GM19372 (cell line): Measurements from ENCODE around the gene AAMDC.
"Not testable (repeated sequence)": the region's sequence is repeated elsewhere in the genome, so short reads cannot be mapped to it uniquely, and the experiment has no call there.

Experiments
- ATAC-seq: cut with Tn5 transposase; IDR thresholded peaks from one replicate; pipeline ENCODE4 v1.9.1; 2021; ENCODE audit warnings: mild to moderate bottlenecking, low read depth, moderate library complexity; ENCODE audit not compliant: unreplicated experiment

Gene AAMDC

DNA sequence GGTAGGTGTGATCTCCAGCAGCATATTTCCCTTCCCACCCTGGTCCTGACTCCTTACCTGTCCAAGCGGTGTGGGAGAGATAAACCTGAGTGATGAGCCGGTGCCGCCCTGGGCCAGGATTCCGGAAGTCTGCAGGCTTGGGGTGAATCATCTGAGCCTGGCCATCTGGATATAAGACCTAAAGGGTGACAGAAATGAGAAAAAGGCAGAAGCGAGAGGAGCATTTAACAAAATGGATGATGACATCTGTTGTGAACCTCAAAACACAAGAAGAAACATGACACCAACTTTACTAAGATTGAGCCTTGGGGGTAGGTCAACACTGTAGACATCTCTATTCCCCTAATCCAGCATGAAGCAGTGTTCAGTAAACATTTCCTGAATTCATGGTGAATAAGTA is 62.8 kb downstream of the AAMDC start:
- ATAC-seq, result no peak

- no peak for ATAC-seq
Observed at GRCh38 chr11:77884186-77884828, 63.4 kb downstream of the AAMDC start.

DNA sequence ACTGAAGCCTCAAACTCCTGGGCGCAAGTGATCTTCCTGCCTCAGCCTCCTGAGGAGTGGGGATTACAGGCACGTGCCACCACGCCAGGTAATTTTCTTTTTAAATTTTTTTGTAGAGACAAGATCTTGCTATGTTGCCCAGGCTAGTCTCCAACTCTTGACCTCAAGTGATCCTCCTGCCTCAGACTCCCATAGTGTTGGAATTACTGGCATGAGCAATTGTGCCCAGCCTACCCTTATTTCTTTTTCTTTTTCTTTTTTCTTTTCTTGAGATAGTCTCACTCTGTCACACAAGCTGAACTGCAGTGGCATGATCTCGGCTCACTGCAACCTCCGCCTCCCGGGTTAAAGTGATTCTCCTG is 63.9 kb downstream of the AAMDC start:
- ATAC-seq, result no peak

DNA sequence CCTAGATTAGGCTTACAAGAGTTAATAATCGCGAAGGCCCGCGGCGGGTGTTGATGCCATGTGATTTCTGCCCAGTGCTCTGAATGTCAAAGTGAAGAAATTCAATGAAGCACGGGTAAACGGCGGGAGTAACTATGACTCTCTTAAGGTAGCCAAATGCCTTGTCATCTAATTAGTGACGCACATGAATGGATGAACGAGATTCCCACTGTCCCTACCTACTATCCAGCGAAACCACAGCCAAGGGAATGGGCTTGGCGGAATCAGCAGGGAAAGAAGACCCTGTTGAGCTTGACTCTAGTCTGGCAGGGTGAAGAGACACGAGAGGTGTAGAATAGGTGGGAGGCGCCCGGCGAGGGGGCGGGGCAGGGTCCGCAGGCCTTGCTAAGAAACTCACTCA is 65.5 kb downstream of the AAMDC start:
- ATAC-seq, result no peak

- not testable (repeated sequence) for ATAC-seq
Observed at GRCh38 chr11:77889045-77889444, 68.1 kb downstream of the AAMDC start.

- not testable (repeated sequence) for ATAC-seq
Observed at GRCh38 chr11:77890100-77890614, 69.2 kb downstream of the AAMDC start.

- not testable (repeated sequence) for ATAC-seq
Observed at GRCh38 chr11:77890619-77891056, 69.7 kb downstream of the AAMDC start.

DNA sequence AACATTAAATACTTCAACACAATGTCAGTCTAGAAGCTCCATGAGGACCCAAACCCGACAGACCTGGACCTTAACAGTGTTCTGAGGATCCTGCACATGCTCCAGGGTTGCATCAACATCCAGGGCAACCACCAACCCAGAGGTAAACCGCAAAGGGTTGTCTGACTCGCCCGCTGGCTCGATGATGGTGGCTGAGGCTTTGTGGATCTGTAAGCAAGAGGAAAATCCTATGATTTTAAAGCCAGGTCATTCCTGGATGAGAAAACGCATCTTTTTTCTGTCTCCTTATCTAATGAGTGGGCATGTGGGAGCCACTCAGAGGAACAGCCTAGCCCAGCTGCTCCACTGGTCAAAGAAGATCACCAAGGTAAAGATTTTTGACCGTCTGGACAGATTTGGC is 70.3 kb downstream of the AAMDC start:
- ATAC-seq, result not testable (repeated sequence)

DNA sequence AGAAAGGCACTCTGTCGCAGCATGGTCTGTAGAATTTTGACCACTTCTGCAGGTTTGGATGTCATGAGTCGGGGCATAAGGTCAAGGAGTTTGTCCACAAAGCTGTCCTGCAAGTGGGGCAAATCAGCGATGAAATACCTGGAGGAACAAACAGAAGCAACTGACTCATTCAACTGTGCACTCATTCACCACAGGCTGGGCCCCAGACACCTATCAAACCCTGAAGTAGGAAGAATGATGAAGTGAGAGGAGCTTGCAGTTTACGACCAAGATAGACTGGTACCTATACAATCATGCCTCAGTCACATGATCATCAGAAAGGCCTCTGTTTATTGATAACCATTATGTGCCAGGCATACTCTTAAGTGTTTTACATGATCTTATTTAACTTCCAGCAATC is 70.8 kb downstream of the AAMDC start:
- ATAC-seq, result not testable (repeated sequence)

- not testable (repeated sequence) for ATAC-seq
Observed at GRCh38 chr11:77894949-77895348, 74.0 kb downstream of the AAMDC start.

DNA sequence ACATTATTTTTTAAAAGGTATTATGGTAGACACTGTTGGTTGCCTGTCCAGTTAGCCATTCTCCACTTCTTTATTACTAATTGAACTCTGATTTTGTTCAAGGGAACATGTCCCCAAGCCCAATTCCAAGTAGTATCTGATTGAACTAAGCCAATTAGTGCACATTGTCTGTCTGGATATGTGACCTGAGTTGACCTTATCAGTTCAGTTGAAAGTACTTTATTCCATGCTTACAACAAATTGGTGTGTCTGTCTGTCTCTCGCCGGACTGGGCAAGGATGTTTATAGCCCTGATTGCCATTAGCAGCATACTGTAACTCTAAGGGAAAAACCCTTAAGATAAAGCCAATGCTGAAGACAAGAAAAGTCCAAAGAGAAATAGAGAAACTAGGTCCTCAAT is 87.9 kb downstream of the AAMDC start:
- ATAC-seq, result no peak

DNA sequence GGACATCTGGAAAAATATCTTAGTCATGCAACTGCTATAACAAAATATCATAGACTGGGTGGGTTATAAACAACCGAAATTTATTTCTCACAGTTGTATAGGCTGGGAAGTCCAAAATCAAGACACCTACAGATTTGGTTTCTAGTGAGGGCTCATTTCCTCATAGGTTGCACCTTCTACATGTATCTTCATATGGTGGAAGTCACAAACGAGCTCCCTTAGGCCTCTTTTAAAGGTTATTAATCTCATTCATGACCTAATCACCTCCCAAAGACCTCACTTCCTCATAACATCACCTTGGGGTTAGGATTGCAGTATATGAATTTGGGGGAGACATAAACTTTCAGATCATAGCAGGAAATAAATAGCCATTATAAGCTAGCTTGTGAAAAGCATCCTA is 88.3 kb downstream of the AAMDC start:
- ATAC-seq, result no peak

- not testable (repeated sequence) for ATAC-seq
Observed at GRCh38 chr11:77910828-77911227, 89.9 kb downstream of the AAMDC start.

GRCh38 chr11:77913608-77914306 is 92.8 kb downstream of the AAMDC start:
- ATAC-seq, result not testable (repeated sequence)

- not testable (repeated sequence) for ATAC-seq
Observed at GRCh38 chr11:77914307-77914791, 93.4 kb downstream of the AAMDC start.

DNA sequence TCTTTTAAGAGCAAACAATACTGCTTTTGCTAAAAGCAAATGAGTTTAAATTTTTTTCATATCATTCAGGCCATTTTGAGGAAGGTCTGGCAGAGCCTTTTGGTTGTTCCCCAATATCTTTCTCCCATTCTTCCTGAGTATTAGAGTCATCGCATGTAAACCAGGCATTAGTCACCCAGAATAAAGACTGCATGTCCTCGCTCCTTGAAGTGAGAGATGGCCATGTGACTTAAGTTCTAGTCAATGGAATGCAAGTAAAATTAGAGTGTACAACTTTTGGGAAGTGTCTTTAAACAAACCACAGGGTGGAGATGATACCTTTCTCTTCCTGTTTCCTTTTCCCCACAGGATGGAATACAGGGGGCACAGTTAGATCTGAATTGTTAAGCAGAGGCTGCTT is 96.8 kb downstream of the AAMDC start:
- not testable (repeated sequence) for ATAC-seq
